Upper lobe of left lung (tissue), 4 donors: ENCODE data around the gene ARHGDIA.

ENCODE experiments used
- EP300 ChIP-seq, 4 donors: sonication (generic); formaldehyde crosslinking; IDR thresholded peaks; one replicate each; pipeline ENCODE4 v1.5.1; 2017; ENCODE audit warnings: antibody characterized with exemption in 4 of 4, control low read depth in 2 of 4
- POLR2A ChIP-seq, 4 donors: fragments of 450-650 bp; IDR thresholded peaks; one replicate each; pipeline ENCODE4 v1.5.1; 2016 to 2017; ENCODE audit warnings: antibody characterized with exemption in 4 of 4, mild to moderate bottlenecking in 2 of 4
- TF ChIP-seq, protein P1 (sequence below), 6 experiments: fragments of 450-650 bp in 4 of 6; fragments of 200-600 bp in 2 of 6; sonication (generic) in 2 of 6; IDR thresholded peaks; one replicate each; pipeline ENCODE4 v1.5.1; 2016 to 2019; ENCODE audit warnings: antibody characterized with exemption in 6 of 6

DNA sequence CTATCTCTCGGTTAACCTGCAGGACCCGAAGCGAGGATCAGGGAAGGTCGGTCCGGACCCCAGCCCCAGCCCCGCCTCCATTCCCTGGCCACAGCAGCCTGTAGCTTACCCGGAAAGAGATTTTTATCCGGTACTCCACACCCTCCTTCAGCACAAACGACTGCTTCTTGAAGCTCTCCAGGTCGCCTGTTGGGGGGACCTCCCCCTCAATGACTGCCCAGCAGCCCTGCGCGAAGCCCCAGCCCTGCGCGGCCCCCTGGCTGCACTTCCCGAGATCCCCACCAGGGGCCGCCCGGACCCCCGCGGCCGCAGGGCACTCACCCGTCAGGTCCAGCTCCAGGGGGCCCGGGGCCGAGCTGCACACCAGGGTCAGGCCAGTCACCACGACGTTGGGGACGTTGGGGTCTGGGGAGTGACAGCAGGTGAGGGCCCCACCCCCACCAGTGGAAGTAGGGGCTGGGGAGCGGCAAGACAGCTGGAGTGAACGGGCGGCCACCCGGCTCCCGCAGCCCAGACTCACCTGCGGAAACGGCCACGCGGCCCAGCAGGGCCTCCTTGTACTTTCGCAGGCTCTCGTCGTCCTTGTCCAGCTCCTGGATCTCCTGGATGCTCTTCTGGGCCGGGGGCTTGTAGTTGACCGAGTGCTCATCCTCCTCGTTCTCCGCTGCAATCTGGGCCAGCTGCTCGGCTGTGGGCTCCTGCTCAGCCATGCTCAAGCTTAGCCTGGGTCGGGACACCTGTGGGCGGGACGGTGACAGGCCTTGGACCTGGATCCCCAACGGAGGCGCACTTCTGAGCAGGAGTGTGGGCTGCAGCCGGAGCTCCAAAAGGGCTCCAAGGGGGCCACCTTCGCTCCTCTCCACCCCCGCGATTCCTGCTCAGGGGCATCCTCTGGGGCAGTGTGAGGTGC lies 1.7 kb downstream of the ARHGDIA start:
- TF ChIP-seq POLR2A (IDR thresholded peaks at IDR 0.05) (peak in 1 of 4 donors; percentile 7), EP300 (IDR thresholded peaks at IDR 0.05) (no peak)
- TF ChIP-seq, protein P1, sequence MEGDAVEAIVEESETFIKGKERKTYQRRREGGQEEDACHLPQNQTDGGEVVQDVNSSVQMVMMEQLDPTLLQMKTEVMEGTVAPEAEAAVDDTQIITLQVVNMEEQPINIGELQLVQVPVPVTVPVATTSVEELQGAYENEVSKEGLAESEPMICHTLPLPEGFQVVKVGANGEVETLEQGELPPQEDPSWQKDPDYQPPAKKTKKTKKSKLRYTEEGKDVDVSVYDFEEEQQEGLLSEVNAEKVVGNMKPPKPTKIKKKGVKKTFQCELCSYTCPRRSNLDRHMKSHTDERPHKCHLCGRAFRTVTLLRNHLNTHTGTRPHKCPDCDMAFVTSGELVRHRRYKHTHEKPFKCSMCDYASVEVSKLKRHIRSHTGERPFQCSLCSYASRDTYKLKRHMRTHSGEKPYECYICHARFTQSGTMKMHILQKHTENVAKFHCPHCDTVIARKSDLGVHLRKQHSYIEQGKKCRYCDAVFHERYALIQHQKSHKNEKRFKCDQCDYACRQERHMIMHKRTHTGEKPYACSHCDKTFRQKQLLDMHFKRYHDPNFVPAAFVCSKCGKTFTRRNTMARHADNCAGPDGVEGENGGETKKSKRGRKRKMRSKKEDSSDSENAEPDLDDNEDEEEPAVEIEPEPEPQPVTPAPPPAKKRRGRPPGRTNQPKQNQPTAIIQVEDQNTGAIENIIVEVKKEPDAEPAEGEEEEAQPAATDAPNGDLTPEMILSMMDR (IDR thresholded peaks at IDR 0.05): peak; percentile 79 to 90 (median 90)
